Endometrium (tissue), 2 donors: Measurements from ENCODE around the gene TEDC1.

ENCODE experiments used
- FAIRE-seq: peaks from 2 replicates; lab custom pipeline; 2012; peaks lifted over from hg19 to GRCh38; lab: Jason Lieb, UNC
- donor health status: control.
- donor health status: control.

TEDC1 gene

GRCh38 chr14:105490572-105491365 lies at the start of gene TEDC1:
TSS of gene TEDC1 (plus strand) at chr14:105491246. CDS start at chr14:105491376, 130 bp downstream.
- FAIRE-seq: peak; percentile 100

GRCh38 chr14:105442125-105442524 lies 48.9 kb upstream of the TEDC1 start:
- no peak for FAIRE-seq

- no peak for FAIRE-seq
Measured at GRCh38 chr14:105442834-105443233, 48.2 kb upstream of the TEDC1 start.

- FAIRE-seq: no peak
Measured at GRCh38 chr14:105444859-105445258, 46.2 kb upstream of the TEDC1 start.

GRCh38 chr14:105445290-105445689 lies 45.8 kb upstream of the TEDC1 start:
- no peak for FAIRE-seq

GRCh38 chr14:105445901-105446845 lies 44.9 kb upstream of the TEDC1 start:
- FAIRE-seq: no peak

- FAIRE-seq: no peak
Measured at GRCh38 chr14:105446971-105447370, 44.1 kb upstream of the TEDC1 start.

- FAIRE-seq: no peak
Measured at GRCh38 chr14:105447651-105448640, 43.1 kb upstream of the TEDC1 start.

GRCh38 chr14:105448706-105449111 lies 42.3 kb upstream of the TEDC1 start:
- FAIRE-seq: no peak

GRCh38 chr14:105449276-105450122 lies 41.5 kb upstream of the TEDC1 start:
- no peak for FAIRE-seq

GRCh38 chr14:105450123-105450505 lies 40.9 kb upstream of the TEDC1 start:
- FAIRE-seq: no peak

GRCh38 chr14:105450864-105451720 lies 40.0 kb upstream of the TEDC1 start:
- no peak for FAIRE-seq

- FAIRE-seq: no peak
Measured at GRCh38 chr14:105452963-105453362, 38.1 kb upstream of the TEDC1 start.

GRCh38 chr14:105453847-105454246 lies 37.2 kb upstream of the TEDC1 start:
- no peak for FAIRE-seq

GRCh38 chr14:105455086-105455640 lies 35.9 kb upstream of the TEDC1 start:
- no peak for FAIRE-seq

GRCh38 chr14:105455766-105456660 lies 35.0 kb upstream of the TEDC1 start:
- no peak for FAIRE-seq

- FAIRE-seq: no peak
Measured at GRCh38 chr14:105456736-105457617, 34.1 kb upstream of the TEDC1 start.
